C4-2B (cell line): Measurements from ENCODE around the gene FBH1.

Experiments
- CTCF ChIP-seq: fragments of 450-650 bp; conservative IDR thresholded peaks from 2 replicates; pipeline ENCODE4 v1.5.1; 2017; ENCODE audit warnings: mild to moderate bottlenecking
- ZFX ChIP-seq: fragments of 450-650 bp; IDR thresholded peaks from 2 replicates; pipeline ENCODE4 v1.6.1; 2017

- TF ChIP-seq CTCF: no peak
- TF ChIP-seq ZFX: no peak
Measured at GRCh38 chr10:5892007-5892406, 2.0 kb downstream of the FBH1 start.
